ENCODE data around the gene OBP2B. TPM values are rescaled to one million over a fixed set of nuclear protein-coding genes. Genes with fewer than 3 reads are reported as not detected.

Gene OBP2B
- polyA plus RNA-seq, 1 donor (not counting 4 experiments of a cell fraction or from before 2014, with no cell fraction given), result not detected

GRCh38 chr9:133168432-133168831, 40.6 kb downstream of the OBP2B start:
- no peak for TF ChIP-seq EZH2 (IDR thresholded peaks at IDR 0.05; ENCODE audit: low read length)
- TF ChIP-seq, protein P1, sequence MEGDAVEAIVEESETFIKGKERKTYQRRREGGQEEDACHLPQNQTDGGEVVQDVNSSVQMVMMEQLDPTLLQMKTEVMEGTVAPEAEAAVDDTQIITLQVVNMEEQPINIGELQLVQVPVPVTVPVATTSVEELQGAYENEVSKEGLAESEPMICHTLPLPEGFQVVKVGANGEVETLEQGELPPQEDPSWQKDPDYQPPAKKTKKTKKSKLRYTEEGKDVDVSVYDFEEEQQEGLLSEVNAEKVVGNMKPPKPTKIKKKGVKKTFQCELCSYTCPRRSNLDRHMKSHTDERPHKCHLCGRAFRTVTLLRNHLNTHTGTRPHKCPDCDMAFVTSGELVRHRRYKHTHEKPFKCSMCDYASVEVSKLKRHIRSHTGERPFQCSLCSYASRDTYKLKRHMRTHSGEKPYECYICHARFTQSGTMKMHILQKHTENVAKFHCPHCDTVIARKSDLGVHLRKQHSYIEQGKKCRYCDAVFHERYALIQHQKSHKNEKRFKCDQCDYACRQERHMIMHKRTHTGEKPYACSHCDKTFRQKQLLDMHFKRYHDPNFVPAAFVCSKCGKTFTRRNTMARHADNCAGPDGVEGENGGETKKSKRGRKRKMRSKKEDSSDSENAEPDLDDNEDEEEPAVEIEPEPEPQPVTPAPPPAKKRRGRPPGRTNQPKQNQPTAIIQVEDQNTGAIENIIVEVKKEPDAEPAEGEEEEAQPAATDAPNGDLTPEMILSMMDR (optimal IDR thresholded peaks at IDR 0.05 in 1 of 3, IDR thresholded peaks at IDR 0.05 in 1 of 3, conservative IDR thresholded peaks at IDR 0.05 in 1 of 3; ENCODE audit: extremely low read depth in 1 of 3, insufficient read depth in 2 of 3, low read length in 3 of 3), result no peak
- Histone ChIP-seq H3K4me2 (ENCODE audit: control insufficient read depth, extremely low read depth, insufficient read depth, low read depth, low read length) (no peak overlapping the region), H4K20me1 (ENCODE audit: control insufficient read depth, extremely low read depth, insufficient read depth, low read length) (no peaks in the 10 kb centered on the region), H3K36me3 (ENCODE audit: control insufficient read depth in 2 of 2, extremely low read depth in 1 of 2, insufficient read depth in 2 of 2, low read length in 2 of 2) (no peaks in the 10 kb centered on the region), H3K4me3 (ENCODE audit: control insufficient read depth in 2 of 3, extremely low read depth in 1 of 3, insufficient read depth in 2 of 3, low read depth in 1 of 3, low read length in 3 of 3) (no peak overlapping the region), H2AFZ (ENCODE audit: control insufficient read depth, low read length) (no peak overlapping the region), H3K4me1 (ENCODE audit: control insufficient read depth, extremely low read depth, insufficient read depth, low read length) (no peaks in the 10 kb centered on the region), H3K27ac (ENCODE audit: control insufficient read depth, insufficient read depth, low read length) (no peak overlapping the region), H3K9me1 (ENCODE audit: control insufficient read depth, extremely low read depth, insufficient read depth, low read length) (no peaks in the 10 kb centered on the region), H3K9ac (ENCODE audit: control insufficient read depth, extremely low read depth, insufficient read depth, low read length) (no peak overlapping the region), H3K27me3 (ENCODE audit: control insufficient read depth, extremely low read depth, insufficient read depth, low read length) (peaks cover 20% of the 10 kb centered on the region), H3K79me2 (ENCODE audit: control insufficient read depth, insufficient read depth, low read length) (no peaks in the 10 kb centered on the region), H3K9me3 (ENCODE audit: control insufficient read depth, low read depth, low read length) (no peaks in the 10 kb centered on the region)
- DNase-seq (ENCODE audit: low read depth, low spot score), result no peak
- dilution Hi-C loops (cut with MboI; ENCODE audit: extremely low pct_ligation_motif_present, low sequenced_read_pairs), result no loop called here
- no peak for FAIRE-seq

GRCh38 chr9:133167769-133168168, 41.3 kb downstream of the OBP2B start:
- Histone ChIP-seq H4K20me1 (ENCODE audit: control insufficient read depth, extremely low read depth, insufficient read depth, low read length) (no peaks in the 10 kb centered on the region), H3K4me3 (ENCODE audit: control insufficient read depth in 2 of 3, extremely low read depth in 1 of 3, insufficient read depth in 2 of 3, low read depth in 1 of 3, low read length in 3 of 3) (no peak overlapping the region), H3K27me3 (ENCODE audit: control insufficient read depth, extremely low read depth, insufficient read depth, low read length) (peaks cover 23% of the 10 kb centered on the region), H2AFZ (ENCODE audit: control insufficient read depth, low read length) (no peak overlapping the region), H3K9ac (ENCODE audit: control insufficient read depth, extremely low read depth, insufficient read depth, low read length) (no peak overlapping the region), H3K36me3 (ENCODE audit: control insufficient read depth in 2 of 2, extremely low read depth in 1 of 2, insufficient read depth in 2 of 2, low read length in 2 of 2) (no peaks in the 10 kb centered on the region), H3K9me1 (ENCODE audit: control insufficient read depth, extremely low read depth, insufficient read depth, low read length) (no peaks in the 10 kb centered on the region), H3K9me3 (ENCODE audit: control insufficient read depth, low read depth, low read length) (no peaks in the 10 kb centered on the region), H3K27ac (ENCODE audit: control insufficient read depth, insufficient read depth, low read length) (no peak overlapping the region), H3K79me2 (ENCODE audit: control insufficient read depth, insufficient read depth, low read length) (no peaks in the 10 kb centered on the region), H3K4me1 (ENCODE audit: control insufficient read depth, extremely low read depth, insufficient read depth, low read length) (no peaks in the 10 kb centered on the region), H3K4me2 (ENCODE audit: control insufficient read depth, extremely low read depth, insufficient read depth, low read depth, low read length) (no peak overlapping the region)
- no peak for DNase-seq (ENCODE audit: low read depth, low spot score)
- TF ChIP-seq, protein P1 (optimal IDR thresholded peaks at IDR 0.05 in 1 of 3, IDR thresholded peaks at IDR 0.05 in 1 of 3, conservative IDR thresholded peaks at IDR 0.05 in 1 of 3; ENCODE audit: extremely low read depth in 1 of 3, insufficient read depth in 2 of 3, low read length in 3 of 3), result no peak
- TF ChIP-seq EZH2 (IDR thresholded peaks at IDR 0.05; ENCODE audit: low read length), result no peak
- FAIRE-seq, result no peak
- dilution Hi-C loops (cut with MboI; ENCODE audit: extremely low pct_ligation_motif_present, low sequenced_read_pairs), result no loop called here
